Smooth muscle cell (in vitro differentiated cells): ENCODE measurements around the gene PRSS50. TPM values are rescaled to one million over a fixed set of nuclear protein-coding genes. Genes with fewer than 3 reads are reported as not detected.

Source experiments
- DNase-seq: peaks from one replicate; lab custom pipeline; 2025; ENCODE audit not compliant: unreplicated experiment; lab: John Stamatoyannopoulos, UW
- H2AFZ ChIP-seq: fragments of 200-600 bp; sonication (generic); 2 replicates; pipeline ENCODE4 v1.6.0; 2016; ENCODE audit warnings: antibody characterized with exemption, low read depth, mild to moderate bottlenecking
- H3F3A ChIP-seq: fragments of 200-600 bp; sonication (generic); 2 replicates; pipeline ENCODE4 v1.6.0; 2017; ENCODE audit warnings: antibody characterized with exemption, low read depth
- H3K27ac ChIP-seq: fragments of 200-600 bp; sonication (generic); 2 replicates; pipeline ENCODE4 v1.5.1; 2016; ENCODE audit warnings: low read depth, mild to moderate bottlenecking
- H3K27me3 ChIP-seq: fragments of 200-600 bp; sonication (generic); 2 replicates; pipeline ENCODE4 v1.6.1; 2016; ENCODE audit warnings: low read depth, mild to moderate bottlenecking
- H3K36me3 ChIP-seq: fragments of 200-600 bp; sonication (generic); 2 replicates; pipeline ENCODE4 v1.5.1; 2016; ENCODE audit warnings: low read depth
- H3K4me1 ChIP-seq: fragments of 200-600 bp; sonication (generic); 2 replicates; pipeline ENCODE4 v1.5.1; 2016; ENCODE audit warnings: low read depth
- H3K4me2 ChIP-seq: fragments of 200-600 bp; sonication (generic); 2 replicates; pipeline ENCODE4 v1.6.0; 2016; ENCODE audit warnings: mild to moderate bottlenecking
- H3K4me3 ChIP-seq: fragments of 200-600 bp; sonication (generic); 2 replicates; pipeline ENCODE4 v1.5.1; 2016; ENCODE audit warnings: mild to moderate bottlenecking
- H3K79me2 ChIP-seq: fragments of 200-600 bp; sonication (generic); 2 replicates; pipeline ENCODE4 v1.6.0; 2016; ENCODE audit warnings: low read depth, mild to moderate bottlenecking
- H3K9ac ChIP-seq: fragments of 200-600 bp; sonication (generic); 2 replicates; pipeline ENCODE4 v1.6.0; 2016; ENCODE audit warnings: low read depth
- H3K9me3 ChIP-seq: fragments of 200-600 bp; sonication (generic); replicated peaks from 2 replicates; pipeline ENCODE4 v1.5.1; 2016; ENCODE audit warnings: low read depth
- H4K20me1 ChIP-seq: fragments of 200-600 bp; sonication (generic); 2 replicates; pipeline ENCODE4 v1.6.0; 2016; ENCODE audit warnings: low read depth
- CTCF ChIP-seq: fragments of 200-600 bp; sonication (generic); IDR thresholded peaks from 2 replicates; pipeline ENCODE4 v1.5.1; 2017; ENCODE audit warnings: borderline replicate concordance, mild to moderate bottlenecking, antibody characterized with exemption; ENCODE audit not compliant: insufficient read depth, poor library complexity, severe bottlenecking
- WGBS: methylation state at CpG from one replicate; pipeline ENCODE4 v1.1.7; 2016; ENCODE audit warnings: low lambda C conversion rate; 5-methylcytosine and 5-hydroxymethylcytosine counted together
- polyA plus RNA-seq: library from polyadenylated mRNA; unstranded; fragments of >200 nt; fragmentation: Nextera tagmentation; extraction: Ambion mirVana; gene quantifications from 2 replicates; pipeline ENCODE4 v1.2.1, GENCODE V29; 2016
- total RNA-seq: library from RNA; depleted of rRNA; stranded (reverse); fragments of >200 nt; gene quantifications from 2 replicates; pipeline ENCODE4 v1.2.3, GENCODE V29; 2014

PRSS50 gene
- total and polyA plus RNA-seq, 2 experiments from 2014 or later = 0.54 to 0.73 TPM

GRCh38 chr3:46708401-46709156, 9.1 kb downstream of the PRSS50 start:
- DNase-seq = no peak
- Histone ChIP-seq H3K9me3 (no peaks in the 10 kb centered on the region), H2AFZ (no peak overlapping the region), H3K79me2 (no peaks in the 10 kb centered on the region), H3K27ac (no peak overlapping the region), H3K36me3 (no peaks in the 10 kb centered on the region), H3K9ac (no peak overlapping the region), H3K4me2 (no peak overlapping the region), H3F3A (no peaks in the 10 kb centered on the region), H4K20me1 (no peaks in the 10 kb centered on the region), H3K4me3 (no peak overlapping the region), H3K4me1 (peaks cover 2% of the 10 kb centered on the region), H3K27me3 (no peaks in the 10 kb centered on the region)
- 84% methylated on average over 11 of the region's 11 CpGs for WGBS
- no peak for TF ChIP-seq CTCF

GRCh38 chr3:46707601-46708011, 10.1 kb downstream of the PRSS50 start:
- Histone ChIP-seq H3K27me3 (no peaks in the 10 kb centered on the region), H3K4me1 (peaks cover 2% of the 10 kb centered on the region), H4K20me1 (no peaks in the 10 kb centered on the region), H3K9me3 (no peaks in the 10 kb centered on the region), H3K79me2 (no peaks in the 10 kb centered on the region), H3K4me2 (no peak overlapping the region), H2AFZ (no peak overlapping the region), H3K9ac (no peak overlapping the region), H3K4me3 (no peak overlapping the region), H3K27ac (no peak overlapping the region), H3F3A (no peaks in the 10 kb centered on the region), H3K36me3 (no peaks in the 10 kb centered on the region)
- 96% methylated on average over 7 of the region's 7 CpGs for WGBS
- no peak for TF ChIP-seq CTCF
- DNase-seq = no peak

- Histone ChIP-seq H3K36me3 (no peaks in the 10 kb centered on the region), H3K4me2 (peak overlapping the region; percentile 75), H3K27ac (no peak overlapping the region), H3K79me2 (no peaks in the 10 kb centered on the region), H2AFZ (no peak overlapping the region), H3K4me1 (peaks cover 2% of the 10 kb centered on the region), H3K9me3 (no peaks in the 10 kb centered on the region), H4K20me1 (no peaks in the 10 kb centered on the region), H3K9ac (no peak overlapping the region), H3F3A (no peaks in the 10 kb centered on the region), H3K4me3 (no peak overlapping the region), H3K27me3 (no peaks in the 10 kb centered on the region)
- DNase-seq = no peak
- no peak for TF ChIP-seq CTCF
- WGBS = 68% methylated on average over 12 of the region's 13 CpGs
These were observed 10.7 kb downstream of the PRSS50 start for GRCh38 chr3:46706771-46707582.
